HG03097 (cell line): ENCODE results near the gene ADGRL3.
"Not testable (repeated sequence)": the region's sequence is repeated elsewhere in the genome, so short reads cannot be mapped to it uniquely, and the experiment has no call there.

ENCODE experiments used
- ATAC-seq: cut with Tn5 transposase; IDR thresholded peaks from one replicate; pipeline ENCODE4 v1.9.1; 2021; ENCODE audit not compliant: unreplicated experiment, low FRiP score

The ADGRL3 gene

GRCh38 chr4:61714387-61714911 is 514.3 kb downstream of the ADGRL3 start:
- ATAC-seq: no peak

GRCh38 chr4:61716426-61716825 is 516.3 kb downstream of the ADGRL3 start:
- ATAC-seq: no peak

GRCh38 chr4:61723492-61723891 is 523.4 kb downstream of the ADGRL3 start:
- no peak for ATAC-seq

- no peak for ATAC-seq
These were observed 527.2 kb downstream of the ADGRL3 start for GRCh38 chr4:61727286-61727685.

- no peak for ATAC-seq
These were observed 534.3 kb downstream of the ADGRL3 start for GRCh38 chr4:61734409-61734808.

GRCh38 chr4:61739887-61740286 is 539.8 kb downstream of the ADGRL3 start:
- ATAC-seq: no peak

- no peak for ATAC-seq
These were observed 540.8 kb downstream of the ADGRL3 start for GRCh38 chr4:61740886-61741285.

GRCh38 chr4:61741327-61742096 is 541.4 kb downstream of the ADGRL3 start:
- no peak for ATAC-seq

GRCh38 chr4:61750810-61751209 is 550.7 kb downstream of the ADGRL3 start:
- ATAC-seq: no peak

- ATAC-seq: no peak
These were observed 552.5 kb downstream of the ADGRL3 start for GRCh38 chr4:61752617-61753016.

- no peak for ATAC-seq
These were observed 553.6 kb downstream of the ADGRL3 start for GRCh38 chr4:61753739-61754138.

- ATAC-seq: not testable (repeated sequence)
These were observed 556.8 kb downstream of the ADGRL3 start for GRCh38 chr4:61756937-61757336.

GRCh38 chr4:61757983-61758382 is 557.9 kb downstream of the ADGRL3 start:
- ATAC-seq: not testable (repeated sequence)

- ATAC-seq: not testable (repeated sequence)
These were observed 558.5 kb downstream of the ADGRL3 start for GRCh38 chr4:61758596-61758995.

GRCh38 chr4:61759245-61759644 is 559.1 kb downstream of the ADGRL3 start:
- ATAC-seq: not testable (repeated sequence)

- not testable (repeated sequence) for ATAC-seq
These were observed 559.8 kb downstream of the ADGRL3 start for GRCh38 chr4:61759885-61760284.

- ATAC-seq: no peak
These were observed 560.7 kb downstream of the ADGRL3 start for GRCh38 chr4:61760820-61761219.

GRCh38 chr4:61762722-61763627 is 562.8 kb downstream of the ADGRL3 start:
- no peak for ATAC-seq

- no peak for ATAC-seq
These were observed 563.6 kb downstream of the ADGRL3 start for GRCh38 chr4:61763682-61764081.

GRCh38 chr4:61764090-61764489 is 564.0 kb downstream of the ADGRL3 start:
- ATAC-seq: not testable (repeated sequence)

GRCh38 chr4:61769444-61770167 is 569.5 kb downstream of the ADGRL3 start:
- ATAC-seq: not testable (repeated sequence)
